Measurements from ENCODE around the gene WIPF1. TPM values are rescaled to one million over a fixed set of nuclear protein-coding genes. Genes with fewer than 3 reads are reported as not detected.

Gene WIPF1
- total RNA-seq, 6 experiments from 2014 or later = 5.0 to 15.3 (median 7.1) TPM

DNA sequence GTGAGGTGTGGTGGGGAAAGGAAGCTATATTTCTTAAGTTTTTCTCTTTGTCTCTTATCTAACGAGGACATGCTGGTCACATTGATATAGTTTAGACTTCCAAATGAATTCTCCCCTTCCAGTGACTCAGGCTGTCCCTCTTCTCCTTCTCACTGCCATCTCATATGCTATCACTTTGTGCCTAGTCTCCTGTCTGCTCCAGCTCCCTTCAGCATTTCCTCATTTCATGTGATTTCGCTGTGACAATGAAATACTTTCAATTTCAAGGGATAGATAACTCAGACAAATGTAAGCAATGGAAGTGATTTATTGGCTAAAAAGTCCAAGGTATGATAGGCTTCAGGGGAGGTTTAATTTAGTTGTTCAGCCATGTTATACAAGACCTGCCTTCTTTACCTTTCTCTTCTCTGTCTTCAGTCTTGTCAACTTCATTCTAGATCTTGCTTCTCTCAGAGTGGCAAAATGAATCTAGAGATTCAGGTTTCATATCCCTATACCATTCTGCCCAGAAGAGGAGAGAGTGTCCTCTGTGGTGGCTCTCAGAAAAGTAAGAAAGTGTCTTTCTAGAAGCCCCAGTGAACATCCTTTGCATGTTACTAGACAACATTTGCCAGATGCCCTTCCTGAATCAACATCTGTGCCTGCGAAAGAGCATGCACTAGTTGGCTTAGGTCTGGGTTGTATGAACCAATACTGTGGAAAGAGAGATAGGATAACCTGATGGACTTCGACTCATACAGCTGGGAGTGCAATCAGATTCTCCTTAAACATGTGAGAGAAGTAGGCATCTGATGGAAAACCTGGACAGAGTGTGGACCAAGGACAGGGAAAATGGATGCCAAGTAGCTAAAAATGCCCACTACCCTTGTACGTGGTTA lies 80.9 kb downstream of the WIPF1 start:
- DNase-seq = no peak
- peaks cover 0 to 27% (median 4%) of the 10 kb centered on the region in 4 donors for H3K4me1 ChIP-seq
- H3K27ac ChIP-seq = no peak overlapping the region
- ATAC-seq = peak; percentile 84 to 87 (median 86)
- H3K9me3 ChIP-seq = no peaks in the 10 kb centered on the region
- no peak overlapping the region for H3K4me3 ChIP-seq
- H3K36me3 ChIP-seq = no peaks in the 10 kb centered on the region
- H3K27me3 ChIP-seq = no peaks in the 10 kb centered on the region
- WGBS (ENCODE audit: insufficient coverage, low coverage, low lambda C conversion rate, missing lambda C conversion rate) = 43% methylated on average over 5 of the region's 5 CpGs
- TF ChIP-seq, protein P1, sequence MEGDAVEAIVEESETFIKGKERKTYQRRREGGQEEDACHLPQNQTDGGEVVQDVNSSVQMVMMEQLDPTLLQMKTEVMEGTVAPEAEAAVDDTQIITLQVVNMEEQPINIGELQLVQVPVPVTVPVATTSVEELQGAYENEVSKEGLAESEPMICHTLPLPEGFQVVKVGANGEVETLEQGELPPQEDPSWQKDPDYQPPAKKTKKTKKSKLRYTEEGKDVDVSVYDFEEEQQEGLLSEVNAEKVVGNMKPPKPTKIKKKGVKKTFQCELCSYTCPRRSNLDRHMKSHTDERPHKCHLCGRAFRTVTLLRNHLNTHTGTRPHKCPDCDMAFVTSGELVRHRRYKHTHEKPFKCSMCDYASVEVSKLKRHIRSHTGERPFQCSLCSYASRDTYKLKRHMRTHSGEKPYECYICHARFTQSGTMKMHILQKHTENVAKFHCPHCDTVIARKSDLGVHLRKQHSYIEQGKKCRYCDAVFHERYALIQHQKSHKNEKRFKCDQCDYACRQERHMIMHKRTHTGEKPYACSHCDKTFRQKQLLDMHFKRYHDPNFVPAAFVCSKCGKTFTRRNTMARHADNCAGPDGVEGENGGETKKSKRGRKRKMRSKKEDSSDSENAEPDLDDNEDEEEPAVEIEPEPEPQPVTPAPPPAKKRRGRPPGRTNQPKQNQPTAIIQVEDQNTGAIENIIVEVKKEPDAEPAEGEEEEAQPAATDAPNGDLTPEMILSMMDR (IDR thresholded peaks at IDR 0.05) = no peak
- intact Hi-C loops (cut with DNase I) = no loop called here

DNA sequence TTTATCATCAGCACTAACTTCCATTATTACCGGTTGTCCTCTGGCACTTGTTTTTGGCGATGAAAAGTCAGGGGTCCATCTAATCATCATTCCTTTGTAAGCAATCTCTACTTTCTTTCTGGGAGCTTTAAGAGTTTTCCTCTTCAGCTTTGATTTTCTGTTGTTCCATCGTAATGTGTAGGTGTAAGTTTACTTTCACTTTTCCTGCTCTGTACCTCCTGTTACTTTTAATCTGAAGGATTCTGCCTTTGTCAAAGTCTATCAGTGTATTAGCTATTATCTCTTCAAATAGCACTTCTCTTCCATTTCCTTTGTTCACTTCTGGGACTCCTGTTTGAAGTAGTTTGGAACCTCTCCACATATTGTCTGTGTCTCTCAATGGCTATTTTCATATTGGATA lies 85.3 kb downstream of the WIPF1 start:
- no peaks in the 10 kb centered on the region for H3K36me3 ChIP-seq

DNA sequence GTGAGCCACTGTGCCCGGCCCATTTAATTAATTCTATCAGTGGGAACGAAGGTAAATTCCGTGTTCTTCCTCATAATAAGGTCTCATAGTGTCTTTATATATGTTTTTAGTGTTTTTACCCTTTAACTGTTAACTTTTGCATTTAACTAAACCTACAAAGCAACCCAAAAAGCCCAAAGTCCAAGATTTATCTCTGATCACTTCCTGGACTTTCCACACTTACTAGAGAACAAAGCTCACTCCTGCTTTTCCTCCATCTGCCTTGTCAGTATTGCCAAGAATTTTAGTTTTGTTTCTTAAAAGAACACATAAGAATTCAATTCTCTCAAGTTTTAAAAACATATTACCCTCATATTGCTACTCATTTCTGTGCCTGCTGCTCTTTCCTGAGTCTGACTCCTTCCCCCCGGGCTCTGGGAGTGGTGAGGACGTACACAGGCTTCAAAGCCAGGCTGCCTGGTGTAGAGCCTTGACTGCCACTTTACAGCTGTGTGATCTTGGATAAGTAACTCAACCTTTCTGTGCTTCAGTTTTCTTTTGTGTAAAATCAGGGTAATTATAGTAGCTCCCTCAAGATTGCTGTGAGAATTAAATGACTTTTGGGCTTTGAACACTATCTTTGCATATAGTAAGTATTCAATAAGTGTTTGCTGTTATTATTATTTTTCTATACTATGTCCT lies 85.9 kb downstream of the WIPF1 start:
- intact Hi-C loops (cut with DNase I) = no loop called here
- WGBS (ENCODE audit: insufficient coverage, low coverage, low lambda C conversion rate, missing lambda C conversion rate) = 36% methylated on average over 5 of the region's 5 CpGs
- Histone ChIP-seq H3K27ac (peak overlapping the region; percentile 11 to 48 (median 14)), H3K4me1 (peaks cover 0 to 11% (median under 1%) of the 10 kb centered on the region in 4 donors), H3K4me3 (peak overlapping the region in 1 of 3 donors; percentile 15), H3K27me3 (no peaks in the 10 kb centered on the region), H3K36me3 (no peaks in the 10 kb centered on the region), H3K9me3 (no peaks in the 10 kb centered on the region)
- DNase-seq (no peak), ATAC-seq (peak; percentile 77 to 89 (median 81))
- TF ChIP-seq, protein P1 (IDR thresholded peaks at IDR 0.05) = no peak
- no peak for TF ChIP-seq POLR2A (IDR thresholded peaks at IDR 0.05)

More for the DNA sequence above, 85.3 kb downstream of the WIPF1 start:
- intact Hi-C loops (cut with DNase I) = no loop called here
- peak overlapping the region in 2 of 3 donors; percentile 11 to 14 for H3K27ac ChIP-seq
- peak; percentile 28 to 66 (median 53) for ATAC-seq
- WGBS (ENCODE audit: insufficient coverage, low coverage, low lambda C conversion rate, missing lambda C conversion rate) = 59% methylated on average over 3 of the region's 3 CpGs
- DNase-seq = no peak
- TF ChIP-seq POLR2A (IDR thresholded peaks at IDR 0.05) = no peak
- TF ChIP-seq, protein P1 (IDR thresholded peaks at IDR 0.05) = no peak
- no peaks in the 10 kb centered on the region for H3K9me3 ChIP-seq
- H3K4me3 ChIP-seq = peak overlapping the region in 1 of 3 donors; percentile 15
- H3K4me1 ChIP-seq = peaks cover 0 to 17% (median 3%) of the 10 kb centered on the region in 4 donors
- no peaks in the 10 kb centered on the region for H3K27me3 ChIP-seq

DNA sequence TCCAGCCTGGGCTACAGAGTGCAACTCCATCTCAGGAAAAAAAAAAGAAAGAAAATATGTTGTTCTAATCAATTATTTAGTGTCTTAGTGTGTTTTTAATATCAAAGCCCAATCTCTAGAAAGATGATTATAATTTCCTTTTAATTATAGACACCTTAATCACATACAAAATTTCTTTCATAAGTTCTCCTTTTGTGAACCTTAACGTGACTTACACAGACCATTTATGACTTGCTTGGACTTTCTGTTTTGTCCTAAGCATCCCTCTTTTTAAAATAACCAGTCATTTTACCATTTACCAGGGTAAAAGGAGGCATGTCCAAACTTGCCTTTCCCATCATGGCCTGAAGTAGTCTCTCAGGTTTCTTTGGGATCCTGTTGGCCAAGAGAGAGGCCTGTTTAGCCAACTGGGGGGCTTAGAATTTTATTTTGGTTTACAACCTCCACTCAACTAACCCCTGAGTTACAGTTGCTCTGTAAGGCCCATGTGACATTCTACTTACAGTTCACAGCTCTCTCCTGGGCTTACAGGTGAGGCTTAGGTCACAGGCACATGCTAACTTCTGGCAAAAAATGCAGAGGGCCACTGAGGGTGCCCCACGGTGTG lies 86.9 kb downstream of the WIPF1 start:
- ATAC-seq = peak in 1 of 4 donors; percentile 27
- 38% methylated on average over 2 of the region's 2 CpGs for WGBS (ENCODE audit: insufficient coverage, low coverage, low lambda C conversion rate, missing lambda C conversion rate)
- intact Hi-C loops (cut with DNase I) = no loop called here
- no peak overlapping the region for H3K27ac ChIP-seq
- peaks cover 0 to 9% (median 0%) of the 10 kb centered on the region in 4 donors for H3K4me1 ChIP-seq
- no peaks in the 10 kb centered on the region for H3K27me3 ChIP-seq
- no peaks in the 10 kb centered on the region for H3K36me3 ChIP-seq
- DNase-seq = no peak
- no peaks in the 10 kb centered on the region for H3K9me3 ChIP-seq
- H3K4me3 ChIP-seq = no peak overlapping the region
- no peak for TF ChIP-seq POLR2A (IDR thresholded peaks at IDR 0.05)
- TF ChIP-seq, protein P1 (IDR thresholded peaks at IDR 0.05) = no peak

Small RNAs within 50 kb of the gene (small RNA-seq; reads per million reads assigned to genes)
- 0 reads per million in 2 experiments for gene RNU6-5P

Other genes starting within 250 kb of the WIPF1 start
- 10 to 100 TPM; 13.9 to 21.1 (median 15.7) TPM for gene SCRN3, start 202.1 kb downstream of the WIPF1 start, total RNA-seq
- 10 to 100 TPM in 1 of 6 experiments, 1 to 10 TPM in 5; 6.5 to 11.3 (median 7.7) TPM for gene GPR155, start 110.8 kb downstream of the WIPF1 start, total RNA-seq
- gene CHRNA1, start 166.7 kb upstream of the WIPF1 start, total RNA-seq = under 1 TPM in 1 of 6 experiments, not detected in 5; 0.19 TPM